AG04449 (cell line): ENCODE data around the gene FLT1.

Experiments used
- CTCF ChIA-PET: fragments of 350-600 bp; formaldehyde crosslinking; extraction: SDS; loops from one replicate; lab custom pipeline; 2021; ENCODE audit warnings: antibody characterized with exemption; lab: Yijun Ruan, JAX
- POLR2A ChIA-PET: fragments of 400-600, 350-600 bp; formaldehyde crosslinking; extraction: SDS; loops from one replicate; lab custom pipeline; 2020; ENCODE audit warnings: antibody characterized with exemption, inconsistent platforms; lab: Yijun Ruan, JAX
- DNase-seq: peaks from one replicate; pipeline ENCODE4 v3.0.0-alpha.2; 2010; ENCODE audit warnings: low read depth, low spot score
- H3K4me3 ChIP-seq: 2 replicates; pipeline ENCODE4 v1.5.1; 2011; ENCODE audit warnings: low read depth, mild to moderate bottlenecking, control low read depth, low read length
- CTCF ChIP-seq: IDR thresholded peaks from one replicate; pipeline ENCODE4 v1.5.1; 2011; ENCODE audit warnings: mild to moderate bottlenecking, moderate library complexity, low read length, control low read depth, inconsistent platforms; ENCODE audit not compliant: insufficient read depth; ENCODE audit errors: missing control alignments

Gene FLT1

GRCh38 chr13:28356561-28357021 is 138.3 kb downstream of the FLT1 start:
- ChIA-PET POLR2A (no interaction called here), CTCF (interaction anchor here (1.0 kb wide), 1 partner anchor 33 kb away, joined by 3 read pairs; no protein-coding TSS in a partner anchor)
- no peak overlapping the region for H3K4me3 ChIP-seq
- no peak for TF ChIP-seq CTCF
- DNase-seq = no peak

- ChIA-PET CTCF (no interaction called here), POLR2A (no interaction called here)
- DNase-seq = peak; percentile 89
- TF ChIP-seq CTCF = no peak
- H3K4me3 ChIP-seq = no peak overlapping the region
Measured at GRCh38 chr13:28355822-28356371, 139.0 kb downstream of the FLT1 start.

GRCh38 chr13:28355046-28355821 is 139.7 kb downstream of the FLT1 start:
- CTCF ChIA-PET = no interaction called here
- H3K4me3 ChIP-seq = no peak overlapping the region

GRCh38 chr13:28353679-28354078 is 141.2 kb downstream of the FLT1 start:
- ChIA-PET CTCF (interaction anchor here (0.9 to 1.0 kb wide), 2 partner anchors 12 to 29 kb away, joined by 3 to 5 read pairs; no protein-coding TSS in a partner anchor), POLR2A (no interaction called here)
- DNase-seq = no peak
- TF ChIP-seq CTCF = no peak
- no peak overlapping the region for H3K4me3 ChIP-seq

More at GRCh38 chr13:28355046-28355821, 139.7 kb downstream of the FLT1 start:
- TF ChIP-seq CTCF = no peak
- DNase-seq = no peak
- POLR2A ChIA-PET = no interaction called here

GRCh38 chr13:28349907-28350654 is 144.8 kb downstream of the FLT1 start:
- POLR2A ChIA-PET = no interaction called here
- CTCF ChIA-PET = interaction anchor here (1.1 kb wide), 2 partner anchors 21 to 26 kb away, joined by 3 read pairs; no protein-coding TSS in a partner anchor
- TF ChIP-seq CTCF = no peak
- no peak for DNase-seq
- no peak overlapping the region for H3K4me3 ChIP-seq
